ENCODE results near the gene PPARG. TPM values are rescaled to one million over a fixed set of nuclear protein-coding genes. Genes with fewer than 3 reads are reported as not detected.
A peak's percentile ranks its signal among the peaks of the same experiment; 100 is the strongest.

Gene PPARG
- total and polyA plus RNA-seq, 2 of the 8 experiments (the other 6 are each of a cell fraction or from before 2014, with no cell fraction given), result 0.06 TPM; not detected in 1

DNA sequence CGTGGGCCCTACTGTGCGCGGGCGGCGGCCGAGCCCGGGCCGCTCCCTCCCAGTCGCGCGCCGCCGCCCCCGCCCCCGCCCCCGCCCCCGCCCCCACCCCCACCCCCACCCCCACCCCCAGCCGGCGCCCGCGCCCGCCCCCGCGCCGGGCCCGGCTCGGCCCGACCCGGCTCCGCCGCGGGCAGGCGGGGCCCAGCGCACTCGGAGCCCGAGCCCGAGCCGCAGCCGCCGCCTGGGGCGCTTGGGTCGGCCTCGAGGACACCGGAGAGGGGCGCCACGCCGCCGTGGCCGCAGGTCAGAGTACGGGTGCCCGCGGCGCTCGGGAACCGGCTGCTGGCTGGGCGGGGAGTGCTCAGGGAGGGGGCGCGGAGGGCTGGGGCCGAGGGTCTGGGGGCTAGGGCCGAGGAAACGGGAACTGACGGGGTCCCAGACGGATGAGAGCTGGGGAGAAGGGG lies 1.1 kb upstream of the PPARG start:
- Histone ChIP-seq H3K18ac (ENCODE audit: extremely low read depth, low read length) (no peak overlapping the region), H2AFZ (ENCODE audit: low read length) (no peak overlapping the region), H3K4me1 (replicated peaks in 1 of 4; ENCODE audit: control insufficient read depth in 3 of 4, insufficient read depth in 4 of 4, low read length in 3 of 4) (peaks cover 0 to 2% (median 0%) of the 10 kb centered on the region in 4 experiments; a peak in 1 of 7 replicates), H3K79me1 (ENCODE audit: low read depth, low read length) (no peaks in the 10 kb centered on the region), H3K4me3 (ENCODE audit: extremely low read depth in 1 of 4, insufficient read depth in 2 of 4, low read depth in 3 of 4, low read length in 4 of 4) (peak overlapping the region; percentile 46 to 66 (median 56)), H2BK5ac (ENCODE audit: low read depth, low read length) (no peak overlapping the region), H3K79me2 (ENCODE audit: control insufficient read depth in 1 of 2, insufficient read depth in 2 of 2, low read length in 2 of 2) (no peaks in the 10 kb centered on the region), H2BK15ac (ENCODE audit: low read length) (no peak overlapping the region), H2AK5ac (ENCODE audit: low read depth, low read length) (no peak overlapping the region), H2BK120ac (replicated peaks; ENCODE audit: low read depth, low read length) (no peak overlapping the region), H2BK12ac (ENCODE audit: low read depth, low read length) (no peak overlapping the region), H3K36me3 (ENCODE audit: control insufficient read depth in 2 of 4, insufficient read depth in 4 of 4, low read length in 3 of 4) (no peaks in the 10 kb centered on the region), H3K4me2 (ENCODE audit: insufficient read depth in 1 of 2, low read depth in 2 of 2, low read length in 2 of 2) (peak overlapping the region; percentile 69 to 98), H3K9me3 (ENCODE audit: insufficient read depth in 2 of 2, low read depth in 1 of 2, low read length in 1 of 2) (no peaks in the 10 kb centered on the region), H3K56ac (replicated peaks; ENCODE audit: insufficient read length, low read depth, low read length) (no peak overlapping the region), H3K23me2 (ENCODE audit: low read depth, low read length) (peaks cover 9% of the 10 kb centered on the region; the same call in 1 of the 2 replicates), H4K20me1 (replicated peaks in 1 of 2; ENCODE audit: control insufficient read depth in 1 of 2, insufficient read depth in 2 of 2, low read length in 2 of 2) (peaks cover 0 to 4% of the 10 kb centered on the region in 2 experiments), H4K91ac (replicated peaks; ENCODE audit: insufficient read length, low read length) (no peak overlapping the region), H4K8ac (ENCODE audit: extremely low read depth, insufficient read depth, low read length) (no peak overlapping the region), H3K23ac (ENCODE audit: insufficient read length) (no peak overlapping the region), H3K4ac (replicated peaks; ENCODE audit: insufficient read length, low read depth, low read length) (no peak overlapping the region), H3K27me3 (replicated peaks in 1 of 4; ENCODE audit: control insufficient read depth in 3 of 4, extremely low read depth in 1 of 4, insufficient read depth in 3 of 4, low read length in 3 of 4) (peaks cover 17 to 60% (median 36%) of the 10 kb centered on the region in 4 experiments), H4K5ac (ENCODE audit: insufficient read length, low read depth, low read length) (no peak overlapping the region), H2BK20ac (ENCODE audit: low read length) (no peak overlapping the region), H3K9ac (replicated peaks in 1 of 4; ENCODE audit: extremely low read depth in 1 of 4, low read depth in 3 of 4, low read length in 3 of 4) (no peak overlapping the region), H3K27ac (ENCODE audit: low read depth, low read length) (no peak overlapping the region), H3K14ac (ENCODE audit: insufficient read length) (no peak overlapping the region)
- WGBS, 2 experiments (ENCODE audit: extremely low coverage in 1 of 2, insufficient coverage in 1 of 2, insufficient read length in 1 of 2, insufficient replicate concordance in 2 of 2, low coverage in 1 of 2, low lambda C conversion rate in 2 of 2, missing lambda C conversion rate in 1 of 2), result no CpG with 5 or more reads among the region's 63 CpGs
- DNase-seq (ENCODE audit: low read depth in 1 of 2, low spot score in 2 of 2) (peak in 1 of 2 experiments; percentile 62), FAIRE-seq (no peak)
- ChIA-PET POLR2A (ENCODE audit: partially characterized antibody) (no interaction called here), CTCF (ENCODE audit: partially characterized antibody) (interaction anchor here (1.4 kb wide), 1 partner anchor 192 kb away, joined by 8 read pairs; no protein-coding TSS in a partner anchor)
- TF ChIP-seq RAD21 (IDR thresholded peaks at IDR 0.05 in 1 of 2, conservative IDR thresholded peaks at IDR 0.05 in 1 of 2; ENCODE audit: low read depth in 2 of 2, low read length in 2 of 2) (peak in 1 of 2 experiments; percentile 25; a peak in 1 of 4 replicates), BCL11A (IDR thresholded peaks at IDR 0.05; ENCODE audit: low read depth in 2 of 2, low read length in 2 of 2) (no peak)
